Putamen (tissue), 1 donor: Measurements from ENCODE around the gene HHAT.

Source experiments
- DNase-seq: peaks from one replicate; pipeline ENCODE4 v3.0.0-alpha.2; 2016; ENCODE audit warnings: low spot score

Gene HHAT

GRCh38 chr1:210541680-210542358, 213.1 kb downstream of the HHAT start:
- no peak for DNase-seq

GRCh38 chr1:210551899-210552298, 223.2 kb downstream of the HHAT start:
- no peak for DNase-seq

- DNase-seq: no peak
Measured at GRCh38 chr1:210553711-210554110, 225.0 kb downstream of the HHAT start.

GRCh38 chr1:210554382-210554781, 225.7 kb downstream of the HHAT start:
- DNase-seq: no peak

- DNase-seq: no peak
Measured at GRCh38 chr1:210556475-210556874, 227.8 kb downstream of the HHAT start.

GRCh38 chr1:210557426-210558077, 228.8 kb downstream of the HHAT start:
- DNase-seq: no peak

GRCh38 chr1:210558302-210558701, 229.6 kb downstream of the HHAT start:
- no peak for DNase-seq

GRCh38 chr1:210565306-210565705, 236.6 kb downstream of the HHAT start:
- DNase-seq: no peak

- no peak for DNase-seq
Measured at GRCh38 chr1:210568631-210569030, 239.9 kb downstream of the HHAT start.

GRCh38 chr1:210570116-210570515, 241.4 kb downstream of the HHAT start:
- DNase-seq: no peak

- no peak for DNase-seq
Measured at GRCh38 chr1:210571356-210572284, 242.9 kb downstream of the HHAT start.

GRCh38 chr1:210573141-210573540, 244.4 kb downstream of the HHAT start:
- DNase-seq: no peak

GRCh38 chr1:210582205-210582970, 253.7 kb downstream of the HHAT start:
- DNase-seq: no peak

GRCh38 chr1:210584439-210585113, 255.9 kb downstream of the HHAT start:
- DNase-seq: peak; percentile 91

- DNase-seq: peak; percentile 74
Measured at GRCh38 chr1:210586771-210587170, 258.1 kb downstream of the HHAT start.

GRCh38 chr1:210587566-210587965, 258.9 kb downstream of the HHAT start:
- no peak for DNase-seq

GRCh38 chr1:210588357-210588756, 259.7 kb downstream of the HHAT start:
- no peak for DNase-seq

GRCh38 chr1:210588946-210589345, 260.2 kb downstream of the HHAT start:
- no peak for DNase-seq

- no peak for DNase-seq
Measured at GRCh38 chr1:210591214-210591613, 262.5 kb downstream of the HHAT start.

- no peak for DNase-seq
Measured at GRCh38 chr1:210594605-210595004, 265.9 kb downstream of the HHAT start.

GRCh38 chr1:210596641-210597040, 267.9 kb downstream of the HHAT start:
- no peak for DNase-seq
